Measurements from ENCODE around the gene LMX1B.

The LMX1B gene

DNA sequence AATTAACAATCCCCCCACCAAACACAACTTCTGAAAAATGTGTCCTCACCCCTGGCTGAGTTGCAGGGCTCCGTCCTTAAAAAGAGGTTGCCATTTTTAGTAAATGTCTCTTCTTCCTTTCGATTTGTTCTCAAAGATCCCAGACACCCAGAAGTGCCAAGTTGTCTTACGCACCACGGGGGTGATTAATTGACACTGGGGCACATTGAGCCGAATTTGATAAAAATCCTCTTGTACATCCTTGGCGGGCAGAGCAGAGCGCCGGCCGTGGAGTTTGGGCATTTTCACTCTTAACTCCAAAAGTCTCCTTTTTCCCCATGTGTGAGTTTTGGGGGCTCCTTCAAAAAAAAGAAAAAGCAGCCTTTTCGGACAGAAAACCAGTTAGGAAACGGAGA, 4.5 kb downstream of the LMX1B start:
- DNase-seq (ENCODE audit: low read depth), result no peak

DNA sequence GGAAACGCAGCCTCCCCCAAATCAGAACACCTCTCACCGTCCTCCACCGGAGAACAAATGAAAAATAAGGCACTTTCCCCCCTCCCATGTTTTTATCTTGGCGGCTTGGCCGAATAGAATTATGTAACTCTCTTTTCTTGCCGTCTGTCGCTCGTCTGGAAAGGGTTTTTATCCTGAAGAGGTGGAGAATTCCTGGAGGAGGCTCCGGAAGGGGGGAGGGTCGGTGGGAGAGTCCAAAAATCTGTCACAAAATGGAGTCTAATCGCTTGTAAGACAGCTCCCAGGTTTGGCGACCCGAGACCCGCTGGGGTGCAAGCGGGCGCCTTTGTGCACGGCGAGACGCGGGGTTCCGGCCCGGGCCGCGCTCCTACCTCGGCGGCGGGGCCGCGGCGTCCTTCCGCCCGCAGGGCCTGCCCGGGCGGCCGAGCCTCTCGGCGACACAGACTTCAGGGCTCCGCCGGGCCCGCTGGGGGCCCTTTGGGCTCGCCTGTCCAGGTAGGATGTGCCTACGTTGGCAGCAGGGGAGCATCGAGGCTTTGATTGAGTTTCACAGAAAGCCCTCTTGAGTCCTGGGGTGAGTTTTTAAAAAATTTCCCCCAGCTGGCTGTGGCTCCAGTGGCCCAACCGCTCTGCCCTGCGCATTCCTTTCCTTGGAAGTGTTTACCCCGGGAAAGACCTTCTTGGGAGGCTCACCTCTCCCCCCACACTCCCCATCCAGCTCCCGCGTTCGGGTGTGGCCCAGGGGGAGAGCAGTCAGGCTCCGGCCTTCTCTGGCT, 5.0 kb downstream of the LMX1B start:
- no peak for DNase-seq (ENCODE audit: low read depth)

DNA sequence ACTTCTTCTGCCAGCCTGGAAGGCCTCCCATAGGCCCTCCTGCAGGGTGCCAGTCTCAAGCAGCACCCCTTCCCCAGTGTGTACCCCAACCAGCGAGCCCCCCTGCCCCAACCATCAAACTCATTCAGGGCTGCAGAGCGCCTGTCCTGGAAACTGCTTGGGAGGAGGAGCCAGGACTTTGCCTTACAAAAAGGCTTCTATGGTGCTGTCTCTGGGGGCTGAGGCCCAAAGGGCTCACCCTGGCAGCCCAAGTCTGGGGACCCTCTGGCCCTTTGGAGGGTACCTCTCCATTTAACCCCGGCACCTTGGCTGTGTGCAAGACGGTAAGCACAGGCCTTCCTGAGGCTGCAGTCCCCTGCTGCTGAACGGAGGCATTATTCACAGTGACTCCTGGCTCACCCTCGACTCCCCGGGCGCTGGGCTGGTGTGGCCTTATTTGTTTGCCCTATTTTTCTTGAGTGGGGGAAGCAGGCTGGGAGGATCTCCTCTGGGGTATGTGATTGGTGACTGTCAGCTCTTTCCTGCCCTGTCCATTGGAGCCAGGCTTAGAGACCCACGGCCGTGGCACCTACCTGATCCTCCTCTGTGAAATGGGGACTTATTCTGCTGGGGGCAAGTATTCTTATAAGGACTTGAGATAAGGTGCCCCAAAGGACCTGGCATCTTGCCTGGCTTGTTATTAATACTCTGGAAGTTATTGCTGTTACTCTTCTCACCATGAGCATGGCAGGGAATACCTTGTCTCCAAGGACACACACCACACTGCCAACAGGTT, 5.8 kb downstream of the LMX1B start:
- no peak for DNase-seq (ENCODE audit: low read depth)

DNA sequence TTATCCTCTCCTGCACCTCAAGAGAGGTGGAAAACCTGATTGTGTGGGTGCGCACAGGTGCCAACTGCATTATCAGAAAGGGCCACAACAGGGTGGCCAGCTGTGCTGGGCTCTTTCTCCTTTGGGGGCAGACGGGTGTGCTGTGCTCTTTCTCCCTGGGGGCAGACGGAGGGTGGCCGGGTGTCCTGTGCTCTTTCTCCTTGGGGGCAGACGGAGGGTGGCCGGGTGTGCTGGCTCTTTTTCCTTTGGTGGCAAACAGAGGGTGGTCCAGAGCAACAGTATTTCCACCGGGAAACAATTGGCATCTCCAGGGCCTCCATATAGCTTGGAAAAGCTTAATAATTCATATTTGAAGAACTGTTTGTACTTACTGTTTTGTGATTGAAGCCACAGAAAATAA, 6.8 kb downstream of the LMX1B start:
- DNase-seq (ENCODE audit: low read depth), result no peak

DNA sequence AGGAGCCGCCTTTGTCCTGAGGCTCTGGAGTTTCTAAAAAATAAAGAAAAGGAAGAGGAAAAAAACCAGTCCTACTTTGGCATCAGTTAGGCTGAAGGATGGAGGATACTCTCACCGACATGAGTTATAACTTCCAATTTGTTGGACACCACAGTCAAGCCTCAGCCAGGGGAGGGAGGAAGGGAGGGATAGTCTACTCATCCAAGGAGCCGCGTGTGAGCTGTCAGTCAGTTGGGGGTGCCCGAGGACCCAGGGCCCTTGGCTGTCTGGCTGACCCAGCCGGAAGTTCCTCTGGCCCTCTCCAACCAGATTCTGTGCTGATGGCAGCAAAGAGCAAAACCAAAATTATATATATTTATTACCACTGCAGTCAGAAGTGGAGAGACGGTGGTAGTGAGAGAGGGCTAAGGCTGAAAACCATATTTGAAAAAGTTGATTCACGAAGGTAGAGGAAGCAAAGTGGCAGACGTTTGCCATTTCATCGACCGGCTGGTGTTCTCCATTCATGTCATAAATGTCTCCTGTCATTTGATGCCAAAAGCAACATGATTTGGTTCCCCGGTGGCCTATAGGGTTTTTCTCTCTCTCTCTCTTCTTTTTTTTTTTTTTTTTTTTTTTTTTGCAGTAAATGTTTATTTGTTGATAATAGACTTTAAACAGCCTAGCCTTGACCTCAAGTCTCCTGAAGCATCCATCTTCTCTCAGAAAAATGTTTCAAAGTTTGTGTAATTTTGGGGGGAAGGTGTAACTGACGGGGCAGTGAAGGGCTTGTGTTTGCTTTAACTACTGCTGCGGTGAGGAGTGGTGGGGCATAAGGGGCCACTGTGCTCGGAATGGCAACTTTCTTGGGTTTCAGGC, 7.6 kb downstream of the LMX1B start:
- DNase-seq (ENCODE audit: low read depth), result no peak

DNA sequence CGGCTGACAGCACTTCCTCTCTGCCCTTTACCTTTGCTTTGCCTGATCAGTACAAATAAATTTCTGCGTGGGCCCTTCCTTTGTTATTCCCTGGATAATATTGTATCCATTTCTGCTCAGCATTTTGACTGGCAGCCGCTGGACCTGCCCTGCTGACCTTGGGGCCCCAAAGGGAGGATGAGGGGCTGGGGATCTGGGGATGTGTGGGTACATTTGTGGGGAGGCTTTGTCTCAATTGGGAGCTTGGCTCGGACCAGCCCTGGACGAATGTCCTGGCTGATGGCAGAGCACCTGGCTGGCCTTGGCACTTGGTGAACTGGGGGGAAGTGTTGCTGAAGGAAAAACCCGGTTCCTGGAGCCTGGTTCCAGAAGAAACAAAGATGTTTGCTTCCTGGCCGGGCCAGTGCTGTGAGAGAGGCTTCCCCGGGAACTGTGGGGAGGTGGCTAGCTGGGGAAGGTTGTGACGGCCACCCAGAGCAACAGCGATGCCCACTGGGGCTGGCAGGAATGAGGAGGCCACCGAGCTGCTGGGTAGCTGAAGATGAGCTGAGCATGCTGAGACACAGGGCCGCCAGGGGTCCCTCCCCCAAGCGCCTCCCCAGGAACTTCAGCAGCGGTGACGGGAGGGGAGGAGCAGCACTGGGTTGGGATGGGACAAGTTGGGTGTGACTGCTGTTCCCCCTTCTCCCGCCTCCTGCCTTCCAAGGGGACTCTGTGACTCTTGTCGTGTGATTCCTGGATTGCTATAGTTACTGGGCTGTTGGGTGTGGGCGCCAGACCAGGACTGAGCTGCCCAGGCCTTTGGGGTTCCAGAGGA, 8.4 kb downstream of the LMX1B start:
- DNase-seq (ENCODE audit: low read depth), result no peak

DNA sequence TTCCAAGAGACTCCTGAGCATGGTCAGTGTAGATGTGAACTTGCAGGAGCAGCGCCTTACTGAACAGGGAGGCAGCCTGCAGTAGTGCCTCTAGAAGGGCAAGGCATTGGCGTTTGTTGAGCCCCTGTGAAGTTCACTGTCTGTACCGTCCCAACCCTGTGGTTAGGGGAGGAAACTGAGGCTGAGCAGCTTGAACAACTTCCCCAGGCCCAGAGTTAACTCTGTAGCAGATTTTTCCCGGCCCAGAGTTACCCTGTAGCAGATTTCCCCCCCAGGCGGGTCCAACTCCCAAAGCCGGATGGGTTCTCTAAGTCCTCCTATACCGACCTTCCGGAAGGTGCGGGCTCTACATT, 9.6 kb downstream of the LMX1B start:
- no peak for DNase-seq (ENCODE audit: low read depth)

DNA sequence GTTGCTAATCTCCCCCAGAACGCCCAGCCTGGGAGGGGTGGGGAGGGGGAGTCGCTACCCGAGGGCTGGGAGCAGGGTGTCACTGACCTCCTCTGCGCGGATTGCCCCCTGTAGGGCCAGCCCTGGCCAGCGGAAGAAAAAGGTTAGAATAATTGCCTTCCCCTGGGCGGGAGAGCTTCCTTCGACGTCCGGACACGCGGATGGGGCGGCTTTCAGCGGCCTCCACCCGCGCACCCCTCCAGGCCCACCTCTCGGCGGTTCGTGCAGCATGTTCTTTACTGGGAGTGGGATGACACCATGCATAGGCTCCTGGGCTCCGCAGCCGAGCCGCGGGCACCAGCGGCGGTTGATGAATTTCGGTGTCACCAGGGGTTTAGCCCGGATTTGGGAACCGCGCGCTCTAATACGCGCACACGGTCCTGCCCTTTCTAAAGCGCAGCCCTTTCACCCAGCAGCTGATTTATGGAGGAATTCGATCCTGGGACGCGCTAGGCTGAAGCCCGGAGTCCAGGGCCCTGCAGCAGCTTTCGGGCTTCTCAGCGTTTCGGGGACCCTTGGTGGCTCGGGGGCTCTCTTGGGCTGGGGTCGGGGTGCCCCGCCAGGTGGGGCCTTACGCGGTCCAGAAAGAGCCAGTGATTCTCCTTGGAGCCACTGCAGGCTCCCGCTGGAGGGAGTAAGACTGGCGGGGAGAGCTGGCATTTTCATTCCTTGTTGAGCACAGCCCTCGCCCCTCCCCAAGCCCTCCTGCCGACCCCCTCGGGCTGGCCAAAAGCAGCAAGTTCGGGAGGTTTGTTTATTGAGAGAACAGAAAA, 10.1 kb downstream of the LMX1B start:
- no peak for DNase-seq (ENCODE audit: low read depth)

DNA sequence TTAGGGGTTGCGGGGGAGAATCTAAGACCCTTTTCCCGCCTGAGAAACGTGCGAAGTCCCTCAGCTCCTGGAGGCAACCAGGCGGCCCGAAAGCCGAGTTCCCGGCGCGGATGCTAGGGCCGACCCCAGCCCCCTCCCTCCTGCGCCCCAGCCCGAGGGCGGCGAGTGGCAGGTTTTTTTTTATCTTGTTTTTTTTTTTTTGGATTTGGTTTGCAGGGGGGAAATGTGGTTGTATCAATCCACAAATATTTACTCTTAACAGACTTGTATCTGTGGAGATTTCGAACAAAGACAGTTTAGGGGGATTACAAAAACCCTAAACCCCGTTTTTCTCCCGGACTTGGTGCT, 10.7 kb downstream of the LMX1B start:
- no peak for DNase-seq (ENCODE audit: low read depth)

DNA sequence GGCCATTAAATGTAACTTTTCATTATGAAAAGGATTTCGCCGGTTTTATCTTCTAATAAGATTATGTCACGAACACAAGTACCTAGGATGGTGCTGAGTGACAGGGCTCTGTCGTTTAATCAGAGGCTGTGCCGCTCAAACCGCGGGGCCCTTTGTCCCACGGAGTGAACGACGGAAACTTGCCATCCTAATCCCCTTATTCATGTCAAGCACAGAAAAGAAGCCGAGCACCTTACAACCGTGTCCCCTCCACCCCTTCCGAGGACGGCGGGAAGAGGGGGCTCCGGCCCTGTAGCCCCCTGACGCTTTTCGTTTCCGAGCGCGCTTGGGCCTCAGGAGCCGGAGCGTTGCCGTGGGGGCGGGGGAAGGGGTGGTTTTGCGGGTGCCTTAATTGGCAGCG, 11.2 kb downstream of the LMX1B start:
- no peak for DNase-seq (ENCODE audit: low read depth)

DNA sequence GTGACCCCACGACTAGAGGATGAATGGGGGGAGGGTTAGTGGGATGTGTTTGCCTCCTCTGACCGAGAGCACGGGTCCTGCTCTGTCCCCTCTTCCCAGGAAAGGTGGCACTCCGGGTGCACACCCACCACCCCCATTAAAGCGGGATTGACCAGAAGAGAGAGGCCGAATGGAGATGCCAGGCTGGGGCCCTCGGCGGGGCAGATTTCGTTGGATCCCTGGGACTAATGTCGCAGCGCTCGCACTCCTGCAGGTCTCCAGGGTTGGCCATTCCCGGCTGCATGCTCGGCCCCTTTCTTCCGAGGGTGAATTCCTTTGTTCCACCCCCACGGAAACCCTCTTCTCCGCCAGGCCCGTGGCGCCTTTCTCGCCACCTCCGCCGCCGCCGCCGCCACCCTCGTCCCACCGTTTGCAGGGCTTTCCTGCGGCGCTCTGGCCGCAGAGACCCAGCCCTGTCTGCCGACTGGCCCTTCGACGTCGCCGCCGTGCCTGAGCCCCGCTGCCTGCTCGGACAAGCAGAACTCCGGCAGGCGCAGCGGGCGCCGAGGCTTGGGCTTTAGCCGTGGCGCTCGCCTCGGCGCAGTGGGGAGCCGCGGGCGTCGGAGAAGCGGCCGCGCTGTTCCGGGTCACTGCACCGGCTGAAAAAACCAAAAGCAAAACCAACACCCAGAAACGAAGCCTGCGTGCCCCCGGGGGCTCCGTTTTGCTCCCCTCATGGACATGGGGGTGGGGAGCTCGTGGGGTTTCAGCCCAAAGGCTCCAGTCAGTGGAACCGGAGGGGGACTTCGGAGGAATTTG, 11.8 kb downstream of the LMX1B start:
- no peak for DNase-seq (ENCODE audit: low read depth)

DNA sequence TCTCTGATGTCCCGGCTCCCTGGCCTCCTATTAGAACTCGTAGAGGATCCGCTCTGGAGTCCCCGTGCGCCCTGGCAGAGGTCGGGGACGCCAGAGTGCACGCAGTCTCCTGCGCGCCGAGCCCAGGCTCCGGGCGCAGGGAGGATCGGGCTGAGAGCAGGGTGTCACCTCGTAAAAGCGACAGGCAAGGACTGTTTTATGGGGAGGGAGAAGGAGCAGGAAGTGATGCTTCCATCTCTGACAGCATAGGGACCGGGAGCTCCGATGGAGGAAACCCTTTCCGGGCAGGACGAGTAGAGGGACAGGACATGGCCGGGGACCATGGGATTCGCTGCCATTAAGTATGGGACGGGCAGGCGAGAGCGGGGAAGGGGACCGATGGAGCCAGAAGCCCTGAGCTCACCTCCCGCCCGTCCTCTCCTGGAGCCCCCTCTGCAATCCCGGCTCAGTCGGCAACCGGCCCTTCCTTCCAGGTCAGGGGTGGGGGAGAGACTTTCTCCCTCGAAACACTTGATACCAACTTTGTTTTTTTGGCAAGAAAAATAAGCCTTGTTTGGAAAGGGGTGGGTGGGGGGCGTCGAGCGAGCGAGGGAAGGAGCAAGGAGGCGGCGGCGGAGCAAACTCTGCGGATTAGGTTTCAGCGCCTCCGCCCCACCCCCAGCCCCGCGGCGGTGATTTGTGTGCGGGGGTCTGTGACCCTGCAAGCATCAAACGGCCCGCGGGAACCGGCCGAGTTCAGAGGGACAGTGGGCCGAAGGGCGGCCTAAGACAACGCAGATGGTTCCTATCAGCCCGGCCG, 12.6 kb downstream of the LMX1B start:
- DNase-seq (ENCODE audit: low read depth), result no peak

DNA sequence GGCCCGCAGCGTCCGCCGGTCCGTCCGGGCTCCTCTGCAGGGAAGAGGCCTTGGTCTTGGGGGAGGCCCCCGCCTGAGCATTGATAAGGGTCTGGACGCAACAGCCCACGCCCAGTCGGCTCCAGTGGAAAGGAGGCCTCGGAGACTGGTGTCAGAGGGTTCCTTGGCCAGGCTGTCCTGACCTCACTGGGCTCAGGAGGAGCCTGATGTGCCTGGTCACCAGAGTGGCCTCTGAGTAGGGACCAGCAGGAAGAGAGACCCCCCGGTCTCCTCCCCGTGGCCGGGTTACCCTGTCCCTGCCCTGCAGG, 13.2 kb downstream of the LMX1B start:
- no peak for DNase-seq (ENCODE audit: low read depth)

DNA sequence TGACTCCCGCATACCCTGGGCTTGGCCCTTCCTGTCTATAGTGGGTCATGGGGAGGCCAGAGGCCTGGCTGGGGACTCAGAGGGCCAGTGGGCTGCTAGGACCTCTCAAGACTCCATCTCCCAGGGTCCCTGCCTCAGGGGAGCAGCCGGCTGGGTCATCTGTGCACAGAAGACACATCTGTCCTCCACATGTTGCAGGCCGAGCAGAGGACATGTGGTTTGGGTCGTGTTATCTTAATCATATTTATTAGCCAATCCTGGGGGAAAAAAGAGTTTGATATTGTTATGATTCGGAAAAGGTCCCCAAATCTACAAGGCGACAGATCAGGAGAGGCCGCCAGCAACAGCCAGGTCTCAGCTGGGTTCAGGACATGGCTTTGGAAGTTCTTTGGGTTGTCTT, 14.4 kb downstream of the LMX1B start:
- DNase-seq (ENCODE audit: low read depth), result no peak

DNA sequence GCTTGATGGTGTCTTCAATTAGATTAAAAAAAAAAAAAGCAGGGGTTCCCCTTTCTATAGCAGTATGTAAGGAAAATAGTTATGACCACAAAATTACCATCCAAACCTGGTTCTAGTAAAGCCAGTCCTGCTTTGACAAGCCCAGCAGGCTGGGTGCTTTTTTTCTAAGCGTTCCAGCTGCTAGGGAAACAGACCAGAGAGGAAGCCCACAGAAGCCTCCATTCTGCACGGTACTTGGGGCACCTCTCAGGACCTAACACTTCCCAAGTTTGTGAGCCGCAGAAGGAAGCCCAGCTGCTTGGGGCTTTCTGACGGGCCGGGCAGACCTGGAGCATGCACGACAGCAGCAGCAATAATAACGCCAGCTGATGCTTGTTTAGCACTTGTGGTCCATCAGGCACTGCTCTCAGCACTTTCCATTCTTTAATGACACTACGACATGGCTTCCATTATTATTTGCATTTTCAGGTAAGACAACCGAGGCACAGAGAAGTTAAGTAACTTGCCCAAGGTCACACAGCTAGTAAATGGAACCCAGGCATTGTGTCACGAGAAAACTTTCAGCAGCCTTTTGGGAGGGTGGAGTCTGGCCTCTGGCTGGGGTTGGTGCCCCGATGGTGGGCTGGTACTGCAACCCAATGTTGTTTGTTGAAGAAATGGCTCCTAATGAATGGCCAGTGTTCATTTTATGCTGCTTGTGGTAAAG, 15.4 kb downstream of the LMX1B start:
- no peak for DNase-seq (ENCODE audit: low read depth)

DNA sequence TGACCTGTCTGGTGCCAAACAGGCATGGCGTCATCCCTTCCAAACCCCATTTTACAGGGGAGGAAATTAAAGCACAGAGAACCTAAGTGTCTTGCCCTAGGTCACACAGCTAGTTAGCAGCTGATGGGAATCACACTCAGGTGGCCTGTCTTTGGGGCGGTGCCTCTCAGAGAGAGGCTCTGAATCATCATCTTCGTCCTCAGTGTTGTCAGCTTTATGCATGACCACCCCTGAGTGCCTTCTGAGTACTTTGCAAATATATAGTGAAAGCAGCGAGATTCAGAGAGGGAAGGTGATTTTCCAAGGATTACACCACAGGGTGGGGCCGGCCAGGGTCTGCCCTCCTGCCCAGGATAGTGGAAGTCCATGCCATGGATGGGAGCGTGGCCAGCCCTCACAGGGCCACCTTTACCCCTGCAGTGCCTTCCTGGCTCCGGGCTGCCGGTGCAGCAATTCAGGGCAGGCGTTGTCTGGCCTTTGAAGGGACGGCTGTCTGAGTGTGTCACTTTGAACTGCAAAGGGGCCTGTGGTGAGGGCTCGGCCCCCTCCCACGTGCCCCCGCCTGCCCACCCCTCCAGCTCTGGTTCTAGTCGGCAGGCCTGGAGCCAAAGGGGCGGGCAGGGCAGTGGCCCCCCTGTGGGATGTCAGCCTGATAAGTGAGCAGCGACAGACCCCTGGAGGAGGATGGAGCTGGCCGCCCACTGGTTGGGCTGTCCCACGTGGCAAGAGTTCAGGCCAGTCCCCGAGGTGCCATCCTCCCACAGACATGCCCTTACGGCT, 16.9 kb downstream of the LMX1B start:
- DNase-seq (ENCODE audit: low read depth), result no peak

DNA sequence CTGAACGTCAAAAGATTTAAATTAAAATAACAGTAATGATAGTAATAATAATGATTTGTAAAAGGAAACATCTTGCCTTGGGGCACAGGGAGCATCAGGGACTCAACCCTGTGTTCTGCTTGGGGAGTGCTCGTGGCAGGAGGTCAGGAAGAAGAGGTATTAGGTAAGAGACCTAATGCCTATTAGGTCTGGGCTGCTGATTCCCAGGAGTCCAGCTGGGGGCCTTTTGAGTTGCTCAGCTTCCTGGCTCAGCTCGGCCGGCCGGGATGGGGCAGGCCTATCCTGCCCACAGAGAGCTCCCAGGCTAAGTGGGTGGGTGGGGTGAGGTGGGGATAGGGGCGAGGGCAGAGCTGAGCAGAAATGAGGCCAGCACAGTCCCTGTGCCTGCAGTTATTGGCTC, 17.5 kb downstream of the LMX1B start:
- DNase-seq (ENCODE audit: low read depth), result no peak

DNA sequence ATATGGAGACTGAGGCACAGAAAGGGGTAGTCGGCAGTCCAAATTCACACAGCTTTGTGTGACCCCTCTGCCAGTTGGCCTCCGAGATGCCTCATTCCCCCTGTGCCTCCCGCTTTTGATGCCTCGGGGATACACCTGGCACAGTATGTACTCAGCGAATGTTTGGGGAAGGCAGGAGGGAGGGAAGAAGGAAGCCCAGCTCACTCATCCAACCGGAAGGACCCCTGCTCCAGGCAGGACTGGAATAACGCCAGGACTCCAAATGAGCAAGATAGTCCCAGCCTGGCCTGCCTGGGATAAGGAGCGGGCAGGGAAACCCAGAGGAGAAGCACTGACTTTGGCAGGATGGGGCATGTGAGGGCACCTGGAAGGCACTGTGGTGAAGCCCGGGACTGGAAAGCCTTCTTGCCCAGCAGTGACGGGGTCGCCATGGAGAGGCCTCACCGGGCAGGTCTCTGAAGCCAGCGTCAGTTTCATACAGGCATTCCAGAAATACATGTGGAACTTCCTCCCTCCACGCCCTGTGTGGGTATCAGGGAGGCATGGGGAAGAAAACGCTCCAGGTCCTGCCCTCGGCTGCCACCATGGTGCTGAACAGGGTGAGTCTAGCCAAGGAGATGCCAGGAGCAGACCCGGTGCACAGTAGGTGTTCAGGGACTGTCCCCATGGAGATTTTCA, 20.3 kb downstream of the LMX1B start:
- DNase-seq (ENCODE audit: low read depth), result no peak

Data from EH (cell line).